Stimulated activated CD4-positive, alpha-beta T cell treated with anti-CD3 and anti-CD28 coated beads, Interleukin-2, amount 100 ng/mL, for 4 hours (primary cell): ENCODE data around the gene CST3.
"Not testable (repeated sequence)": the region's sequence is repeated elsewhere in the genome, so short reads cannot be mapped to it uniquely, and the experiment has no call there.

ENCODE experiments used
- DNase-seq: peaks from one replicate; pipeline ENCODE4 v3.0.0-alpha.2; 2020; ENCODE audit warnings: low read depth

CST3 gene

GRCh38 chr20:23637282-23638221 is at the start of gene CST3:
Gene CST3, minus strand, starts transcription at chr20:23637955. Its CDS starts 93 bp downstream, at chr20:23637862.
- no peak for DNase-seq

- no peak for DNase-seq
These were observed 48.4 kb upstream of the CST3 start for GRCh38 chr20:23686046-23686750.

- DNase-seq, result not testable (repeated sequence)
These were observed 47.8 kb upstream of the CST3 start for GRCh38 chr20:23685529-23685896.

GRCh38 chr20:23684261-23684660 is 46.5 kb upstream of the CST3 start:
- no peak for DNase-seq

- no peak for DNase-seq
These were observed 46.1 kb upstream of the CST3 start for GRCh38 chr20:23683807-23684206.

- no peak for DNase-seq
These were observed 45.5 kb upstream of the CST3 start for GRCh38 chr20:23683281-23683680.

- DNase-seq, result no peak
These were observed 42.4 kb upstream of the CST3 start for GRCh38 chr20:23680146-23680545.

- no peak for DNase-seq
These were observed 41.7 kb upstream of the CST3 start for GRCh38 chr20:23679133-23680092.

- DNase-seq, result no peak
These were observed 35.5 kb upstream of the CST3 start for GRCh38 chr20:23673209-23673608.

- DNase-seq, result no peak
These were observed 34.4 kb upstream of the CST3 start for GRCh38 chr20:23672158-23672557.

GRCh38 chr20:23671479-23671878 is 33.7 kb upstream of the CST3 start:
- no peak for DNase-seq

- no peak for DNase-seq
These were observed 32.6 kb upstream of the CST3 start for GRCh38 chr20:23670361-23670760.

GRCh38 chr20:23669866-23670265 is 32.1 kb upstream of the CST3 start:
- no peak for DNase-seq

- no peak for DNase-seq
These were observed 31.6 kb upstream of the CST3 start for GRCh38 chr20:23669327-23669726.

- no peak for DNase-seq
These were observed 30.8 kb upstream of the CST3 start for GRCh38 chr20:23668477-23668951.

GRCh38 chr20:23667666-23668065 is 29.9 kb upstream of the CST3 start:
- no peak for DNase-seq

GRCh38 chr20:23666698-23667097 is 28.9 kb upstream of the CST3 start:
- no peak for DNase-seq

GRCh38 chr20:23666189-23666588 is 28.4 kb upstream of the CST3 start:
- no peak for DNase-seq

- no peak for DNase-seq
These were observed 27.2 kb upstream of the CST3 start for GRCh38 chr20:23664954-23665353.

GRCh38 chr20:23664046-23664445 is 26.3 kb upstream of the CST3 start:
- not testable (repeated sequence) for DNase-seq

GRCh38 chr20:23663180-23663579 is 25.4 kb upstream of the CST3 start:
- no peak for DNase-seq
